HUES48 (cell line): ENCODE measurements around the gene PLA2G15.

ENCODE experiments used
- H3K27ac ChIP-seq: one replicate; pipeline ENCODE4 v1.7.0; 2013; ENCODE audit warnings: low read depth, low read length, inconsistent platforms
- H3K27me3 ChIP-seq: 2 replicates; pipeline ENCODE4 v1.6.1; 2013; ENCODE audit warnings: mild to moderate bottlenecking, low read length; ENCODE audit not compliant: control insufficient read depth, insufficient read depth
- H3K36me3 ChIP-seq: 2 replicates; pipeline ENCODE4 v1.6.1; 2013; ENCODE audit warnings: low read length; ENCODE audit not compliant: control insufficient read depth, insufficient read depth
- H3K4me1 ChIP-seq: 2 replicates; pipeline ENCODE4 v1.6.1; 2013; ENCODE audit warnings: mild to moderate bottlenecking, low read length; ENCODE audit not compliant: control insufficient read depth, insufficient read depth
- H3K4me3 ChIP-seq: 2 replicates; pipeline ENCODE4 v1.5.1; 2013; ENCODE audit warnings: mild to moderate bottlenecking, low read depth, low read length
- H3K9ac ChIP-seq: 2 replicates; pipeline ENCODE4 v1.6.1; 2013; ENCODE audit warnings: mild to moderate bottlenecking, low read depth, low read length, moderate library complexity
- H3K9me3 ChIP-seq: 2 replicates; pipeline ENCODE4 v1.6.1; 2013; ENCODE audit warnings: low read length; ENCODE audit not compliant: control insufficient read depth, insufficient read depth

PLA2G15 gene

GRCh38 chr16:68269793-68270192 is 24.6 kb downstream of the PLA2G15 start:
- no peak overlapping the region for H3K9ac ChIP-seq
- peaks cover 9% of the 10 kb centered on the region; the same call in 1 of the 2 replicates for H3K27me3 ChIP-seq
- H3K4me1 ChIP-seq: peaks cover 17% of the 10 kb centered on the region
- H3K4me3 ChIP-seq: no peak overlapping the region
- H3K36me3 ChIP-seq: peaks cover 8% of the 10 kb centered on the region
- H3K27ac ChIP-seq: no peak overlapping the region
- no peaks in the 10 kb centered on the region for H3K9me3 ChIP-seq

- H3K36me3 ChIP-seq: peaks cover 10% of the 10 kb centered on the region
- no peak overlapping the region for H3K9ac ChIP-seq
- H3K27ac ChIP-seq: no peak overlapping the region
- no peaks in the 10 kb centered on the region for H3K9me3 ChIP-seq
- no peak overlapping the region for H3K4me3 ChIP-seq
- peaks cover 3% of the 10 kb centered on the region; the same call in 1 of the 2 replicates for H3K27me3 ChIP-seq
- peaks cover 14% of the 10 kb centered on the region for H3K4me1 ChIP-seq
These were observed 25.2 kb downstream of the PLA2G15 start for GRCh38 chr16:68270353-68270752.

GRCh38 chr16:68272507-68273209 is 27.5 kb downstream of the PLA2G15 start:
- no peak overlapping the region for H3K27ac ChIP-seq

GRCh38 chr16:68273459-68273858 is 28.3 kb downstream of the PLA2G15 start:
- H3K9ac ChIP-seq: no peak overlapping the region
- no peaks in the 10 kb centered on the region; the same call in 1 of the 2 replicates for H3K4me1 ChIP-seq
- no peaks in the 10 kb centered on the region for H3K27me3 ChIP-seq
- H3K9me3 ChIP-seq: no peaks in the 10 kb centered on the region
- no peak overlapping the region for H3K27ac ChIP-seq
- no peak overlapping the region for H3K4me3 ChIP-seq
- peaks cover 10% of the 10 kb centered on the region for H3K36me3 ChIP-seq

More at GRCh38 chr16:68272507-68273209, 27.5 kb downstream of the PLA2G15 start:
- Histone ChIP-seq H3K27me3 (no peaks in the 10 kb centered on the region), H3K4me3 (no peak overlapping the region), H3K9me3 (no peaks in the 10 kb centered on the region), H3K4me1 (peaks cover 8% of the 10 kb centered on the region), H3K9ac (no peak overlapping the region), H3K36me3 (peaks cover 10% of the 10 kb centered on the region)

- Histone ChIP-seq H3K4me1 (no peaks in the 10 kb centered on the region; the same call in 1 of the 2 replicates), H3K36me3 (peaks cover 10% of the 10 kb centered on the region), H3K4me3 (no peak overlapping the region), H3K9ac (no peak overlapping the region), H3K27ac (no peak overlapping the region), H3K9me3 (no peaks in the 10 kb centered on the region), H3K27me3 (no peaks in the 10 kb centered on the region)
These were observed 28.7 kb downstream of the PLA2G15 start for GRCh38 chr16:68273896-68274295.

- Histone ChIP-seq H3K4me1 (no peaks in the 10 kb centered on the region; the same call in 1 of the 2 replicates), H3K4me3 (no peak overlapping the region), H3K9me3 (no peaks in the 10 kb centered on the region), H3K9ac (no peak overlapping the region), H3K36me3 (peaks cover 10% of the 10 kb centered on the region), H3K27ac (no peak overlapping the region), H3K27me3 (no peaks in the 10 kb centered on the region)
These were observed 29.3 kb downstream of the PLA2G15 start for GRCh38 chr16:68274441-68274840.

GRCh38 chr16:68275611-68276191 is 30.5 kb downstream of the PLA2G15 start:
- no peaks in the 10 kb centered on the region for H3K27me3 ChIP-seq
- no peaks in the 10 kb centered on the region for H3K9me3 ChIP-seq
- peaks cover 14% of the 10 kb centered on the region for H3K36me3 ChIP-seq
- H3K4me3 ChIP-seq: no peak overlapping the region
- H3K4me1 ChIP-seq: no peaks in the 10 kb centered on the region; the same call in 1 of the 2 replicates
- no peak overlapping the region for H3K27ac ChIP-seq
- no peak overlapping the region for H3K9ac ChIP-seq

GRCh38 chr16:68276223-68276622 is 31.1 kb downstream of the PLA2G15 start:
- H3K9me3 ChIP-seq: no peaks in the 10 kb centered on the region
- no peak overlapping the region for H3K9ac ChIP-seq
- no peak overlapping the region for H3K27ac ChIP-seq
- peaks cover 14% of the 10 kb centered on the region for H3K36me3 ChIP-seq
- H3K27me3 ChIP-seq: no peaks in the 10 kb centered on the region
- no peaks in the 10 kb centered on the region; the same call in 1 of the 2 replicates for H3K4me1 ChIP-seq
- H3K4me3 ChIP-seq: no peak overlapping the region

GRCh38 chr16:68279726-68280558 is 34.8 kb downstream of the PLA2G15 start:
- H3K36me3 ChIP-seq: peaks cover 9% of the 10 kb centered on the region; the same call in 1 of the 2 replicates
- no peak overlapping the region for H3K4me3 ChIP-seq
- H3K27me3 ChIP-seq: no peaks in the 10 kb centered on the region
- no peak overlapping the region for H3K27ac ChIP-seq
- no peak overlapping the region for H3K9ac ChIP-seq
- no peaks in the 10 kb centered on the region for H3K9me3 ChIP-seq
- H3K4me1 ChIP-seq: no peaks in the 10 kb centered on the region; the same call in 1 of the 2 replicates

- H3K9ac ChIP-seq: no peak overlapping the region
- H3K4me1 ChIP-seq: no peaks in the 10 kb centered on the region
These were observed 36.3 kb downstream of the PLA2G15 start for GRCh38 chr16:68281368-68282063.

More at GRCh38 chr16:68281368-68282063, 36.3 kb downstream of the PLA2G15 start:
- Histone ChIP-seq H3K27me3 (no peaks in the 10 kb centered on the region), H3K9me3 (no peaks in the 10 kb centered on the region), H3K36me3 (peaks cover 11% of the 10 kb centered on the region; the same call in 1 of the 2 replicates), H3K4me3 (no peak overlapping the region), H3K27ac (no peak overlapping the region)
